ENCODE measurements around the gene RNLS.

Gene RNLS

DNA sequence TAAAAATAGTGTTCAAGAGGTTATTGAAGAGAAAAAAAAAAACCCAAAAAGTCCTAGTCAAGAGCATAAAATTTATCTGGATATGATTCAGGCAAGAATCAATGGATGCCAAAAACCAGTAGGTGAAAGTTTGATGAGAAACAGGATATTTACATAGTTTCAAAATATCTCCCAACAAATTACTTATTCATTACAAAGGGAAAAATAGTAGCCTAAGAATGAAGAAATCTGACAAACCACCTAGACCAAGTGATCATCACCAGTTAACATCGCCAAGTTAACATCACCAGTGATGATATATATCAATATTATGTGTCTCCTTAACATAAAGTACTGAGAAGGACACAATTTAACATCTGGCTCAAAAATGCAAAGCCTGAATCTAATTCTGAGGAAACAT is 85.2 kb downstream of the RNLS start:
- peaks cover 2% of the 10 kb centered on the region; the same call in 1 of the 2 replicates for H3K4me1 ChIP-seq (ENCODE audit: control insufficient read depth, insufficient read depth, low read length)
- H3K9me3 ChIP-seq (ENCODE audit: control insufficient read depth, insufficient read depth, low read depth, low read length): no peaks in the 10 kb centered on the region
- H3K4me3 ChIP-seq (ENCODE audit: low read depth, low read length): no peak overlapping the region
- no peak overlapping the region for H3K27ac ChIP-seq (ENCODE audit: extremely low read depth, low read depth, low read length)
- CTCF ChIA-PET: no interaction called here
- H3K36me3 ChIP-seq (ENCODE audit: control insufficient read depth in 2 of 2, insufficient read depth in 1 of 2, low read length in 2 of 2): no peaks in the 10 kb centered on the region
- POLR2A ChIA-PET: no interaction called here
- TF ChIP-seq RBAK (tag by site-specific recombination; IDR thresholded peaks at IDR 0.05): no peak
- TF ChIP-seq ZNF114 (tag by site-specific recombination; IDR thresholded peaks at IDR 0.05): no peak
- TF ChIP-seq ZNF423 (tag by site-specific recombination; IDR thresholded peaks at IDR 0.05): no peak
- no peak for TF ChIP-seq ZBTB8A (tag by site-specific recombination; IDR thresholded peaks at IDR 0.05)
- no peak for TF ChIP-seq ZNF76 (tag by site-specific recombination; IDR thresholded peaks at IDR 0.05; ENCODE audit: borderline replicate concordance, low read depth)
- TF ChIP-seq ZNF426 (tag by site-specific recombination; IDR thresholded peaks at IDR 0.05): no peak
- TF ChIP-seq HOXC10 (CRISPR knock-in tag; IDR thresholded peaks at IDR 0.05): no peak
- no peak for TF ChIP-seq PRDM1 (tag by site-specific recombination; IDR thresholded peaks at IDR 0.05)
- TF ChIP-seq ZNF202 (tag by site-specific recombination; IDR thresholded peaks at IDR 0.05; ENCODE audit: borderline replicate concordance): no peak
- no peak for TF ChIP-seq ZBTB7A (tag by site-specific recombination; IDR thresholded peaks at IDR 0.05; ENCODE audit: low read depth)
- TF ChIP-seq ZNF514 (tag by site-specific recombination; IDR thresholded peaks at IDR 0.05): no peak
- TF ChIP-seq ZNF155 (tag by site-specific recombination; IDR thresholded peaks at IDR 0.05): no peak
- no peak for TF ChIP-seq BCL11B (tag by site-specific recombination; IDR thresholded peaks at IDR 0.05; ENCODE audit: low read depth)
- no peak for TF ChIP-seq FEZF1 (tag by site-specific recombination; IDR thresholded peaks at IDR 0.05)
- no peak for TF ChIP-seq ZNF354C (tag by site-specific recombination; IDR thresholded peaks at IDR 0.05; ENCODE audit: borderline replicate concordance, low read depth)

DNA sequence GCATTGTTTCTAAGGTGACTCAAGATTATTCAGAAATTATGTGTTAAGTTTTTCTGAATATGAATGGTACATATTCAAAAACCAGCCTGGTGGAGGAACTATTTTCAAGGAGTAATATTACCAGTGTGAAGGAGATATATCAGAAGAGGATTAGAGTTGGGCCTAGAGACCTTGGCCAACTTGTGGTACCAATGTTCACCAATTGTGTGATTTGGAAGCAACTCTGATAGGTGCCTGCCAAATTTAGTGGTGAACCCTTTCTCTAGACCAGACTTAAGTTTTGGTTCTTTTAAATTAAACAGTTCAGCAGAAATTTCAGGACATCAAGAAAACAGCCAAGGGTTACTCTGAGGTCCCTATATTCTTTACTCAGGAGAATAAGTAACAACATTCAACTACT is 88.6 kb downstream of the RNLS start:
- Histone ChIP-seq H3K4me1 (ENCODE audit: control insufficient read depth, insufficient read depth, low read length) (0 out of 2 replicates have a peak, but pooled peaks cover 2% of the 10 kb centered on the region), H3K27ac (ENCODE audit: extremely low read depth, low read depth, low read length) (no peak overlapping the region), H3K4me3 (ENCODE audit: low read depth, low read length) (no peak overlapping the region), H3K9me3 (ENCODE audit: control insufficient read depth, insufficient read depth, low read depth, low read length) (no peaks in the 10 kb centered on the region), H3K36me3 (ENCODE audit: control insufficient read depth in 2 of 2, insufficient read depth in 1 of 2, low read length in 2 of 2) (no peaks in the 10 kb centered on the region)
- TF ChIP-seq REPIN1 (tag by site-specific recombination; IDR thresholded peaks at IDR 0.05; ENCODE audit: low read depth): no peak
- TF ChIP-seq, protein P1, sequence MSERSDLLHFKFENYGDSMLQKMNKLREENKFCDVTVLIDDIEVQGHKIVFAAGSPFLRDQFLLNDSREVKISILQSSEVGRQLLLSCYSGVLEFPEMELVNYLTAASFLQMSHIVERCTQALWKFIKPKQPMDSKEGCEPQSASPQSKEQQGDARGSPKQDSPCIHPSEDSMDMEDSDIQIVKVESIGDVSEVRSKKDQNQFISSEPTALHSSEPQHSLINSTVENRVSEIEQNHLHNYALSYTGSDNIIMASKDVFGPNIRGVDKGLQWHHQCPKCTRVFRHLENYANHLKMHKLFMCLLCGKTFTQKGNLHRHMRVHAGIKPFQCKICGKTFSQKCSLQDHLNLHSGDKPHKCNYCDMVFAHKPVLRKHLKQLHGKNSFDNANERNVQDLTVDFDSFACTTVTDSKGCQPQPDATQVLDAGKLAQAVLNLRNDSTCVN (tag by site-specific recombination; optimal IDR thresholded peaks at IDR 0.05): no peak
- TF ChIP-seq ZNF768 (tag by site-specific recombination; IDR thresholded peaks at IDR 0.05): no peak
- no peak for TF ChIP-seq GLIS1 (tag by site-specific recombination; IDR thresholded peaks at IDR 0.05)
- TF ChIP-seq, protein P2, sequence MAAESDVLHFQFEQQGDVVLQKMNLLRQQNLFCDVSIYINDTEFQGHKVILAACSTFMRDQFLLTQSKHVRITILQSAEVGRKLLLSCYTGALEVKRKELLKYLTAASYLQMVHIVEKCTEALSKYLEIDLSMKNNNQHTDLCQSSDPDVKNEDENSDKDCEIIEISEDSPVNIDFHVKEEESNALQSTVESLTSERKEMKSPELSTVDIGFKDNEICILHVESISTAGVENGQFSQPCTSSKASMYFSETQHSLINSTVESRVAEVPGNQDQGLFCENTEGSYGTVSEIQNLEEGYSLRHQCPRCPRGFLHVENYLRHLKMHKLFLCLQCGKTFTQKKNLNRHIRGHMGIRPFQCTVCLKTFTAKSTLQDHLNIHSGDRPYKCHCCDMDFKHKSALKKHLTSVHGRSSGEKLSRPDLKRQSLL (tag by site-specific recombination; IDR thresholded peaks at IDR 0.05): no peak
- TF ChIP-seq ZNF335 (tag by site-specific recombination; conservative IDR thresholded peaks at IDR 0.05): no peak
- no peak for TF ChIP-seq ZNF830 (tag by site-specific recombination; IDR thresholded peaks at IDR 0.05; ENCODE audit: low read depth)
- TF ChIP-seq, protein P3, sequence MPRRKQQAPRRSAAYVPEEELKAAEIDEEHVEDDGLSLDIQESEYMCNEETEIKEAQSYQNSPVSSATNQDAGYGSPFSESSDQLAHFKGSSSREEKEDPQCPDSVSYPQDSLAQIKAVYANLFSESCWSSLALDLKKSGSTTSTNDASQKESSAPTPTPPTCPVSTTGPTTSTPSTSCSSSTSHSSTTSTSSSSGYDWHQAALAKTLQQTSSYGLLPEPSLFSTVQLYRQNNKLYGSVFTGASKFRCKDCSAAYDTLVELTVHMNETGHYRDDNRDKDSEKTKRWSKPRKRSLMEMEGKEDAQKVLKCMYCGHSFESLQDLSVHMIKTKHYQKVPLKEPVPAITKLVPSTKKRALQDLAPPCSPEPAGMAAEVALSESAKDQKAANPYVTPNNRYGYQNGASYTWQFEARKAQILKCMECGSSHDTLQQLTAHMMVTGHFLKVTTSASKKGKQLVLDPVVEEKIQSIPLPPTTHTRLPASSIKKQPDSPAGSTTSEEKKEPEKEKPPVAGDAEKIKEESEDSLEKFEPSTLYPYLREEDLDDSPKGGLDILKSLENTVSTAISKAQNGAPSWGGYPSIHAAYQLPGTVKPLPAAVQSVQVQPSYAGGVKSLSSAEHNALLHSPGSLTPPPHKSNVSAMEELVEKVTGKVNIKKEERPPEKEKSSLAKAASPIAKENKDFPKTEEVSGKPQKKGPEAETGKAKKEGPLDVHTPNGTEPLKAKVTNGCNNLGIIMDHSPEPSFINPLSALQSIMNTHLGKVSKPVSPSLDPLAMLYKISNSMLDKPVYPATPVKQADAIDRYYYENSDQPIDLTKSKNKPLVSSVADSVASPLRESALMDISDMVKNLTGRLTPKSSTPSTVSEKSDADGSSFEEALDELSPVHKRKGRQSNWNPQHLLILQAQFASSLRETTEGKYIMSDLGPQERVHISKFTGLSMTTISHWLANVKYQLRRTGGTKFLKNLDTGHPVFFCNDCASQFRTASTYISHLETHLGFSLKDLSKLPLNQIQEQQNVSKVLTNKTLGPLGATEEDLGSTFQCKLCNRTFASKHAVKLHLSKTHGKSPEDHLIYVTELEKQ (tag by site-specific recombination; IDR thresholded peaks at IDR 0.05; ENCODE audit: borderline replicate concordance): no peak
- TF ChIP-seq IKZF3 (tag by site-specific recombination; IDR thresholded peaks at IDR 0.05): no peak
- TF ChIP-seq, protein P4, sequence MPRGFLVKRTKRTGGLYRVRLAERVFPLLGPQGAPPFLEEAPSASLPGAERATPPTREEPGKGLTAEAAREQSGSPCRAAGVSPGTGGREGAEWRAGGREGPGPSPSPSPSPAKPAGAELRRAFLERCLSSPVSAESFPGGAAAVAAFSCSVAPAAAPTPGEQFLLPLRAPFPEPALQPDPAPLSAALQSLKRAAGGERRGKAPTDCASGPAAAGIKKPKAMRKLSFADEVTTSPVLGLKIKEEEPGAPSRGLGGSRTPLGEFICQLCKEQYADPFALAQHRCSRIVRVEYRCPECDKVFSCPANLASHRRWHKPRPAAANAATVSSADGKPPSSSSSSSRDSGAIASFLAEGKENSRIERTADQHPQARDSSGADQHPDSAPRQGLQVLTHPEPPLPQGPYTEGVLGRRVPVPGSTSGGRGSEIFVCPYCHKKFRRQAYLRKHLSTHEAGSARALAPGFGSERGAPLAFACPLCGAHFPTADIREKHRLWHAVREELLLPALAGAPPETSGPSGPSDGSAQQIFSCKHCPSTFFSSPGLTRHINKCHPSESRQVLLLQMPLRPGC (tag by site-specific recombination; IDR thresholded peaks at IDR 0.05): no peak
- TF ChIP-seq YY1 (tag by site-specific recombination; IDR thresholded peaks at IDR 0.05): no peak
- no peak for TF ChIP-seq ZNF23 (tag by site-specific recombination; IDR thresholded peaks at IDR 0.05; ENCODE audit: borderline replicate concordance)
- no peak for TF ChIP-seq ZNF423 (tag by site-specific recombination; IDR thresholded peaks at IDR 0.05)
- no peak for TF ChIP-seq ZNF707 (tag by site-specific recombination; IDR thresholded peaks at IDR 0.05)
- no peak for TF ChIP-seq GFI1B (tag by site-specific recombination; IDR thresholded peaks at IDR 0.05)
- ChIA-PET POLR2A (no interaction called here), CTCF (no interaction called here)
